Chondrocyte (in vitro differentiated cells): ENCODE results near the gene SCARB2. TPM values are rescaled to one million over a fixed set of nuclear protein-coding genes. Genes with fewer than 3 reads are reported as not detected.
"Not testable (repeated sequence)": the region's sequence is repeated elsewhere in the genome, so short reads cannot be mapped to it uniquely, and the experiment has no call there.

Experiments used
- DNase-seq: peaks from one replicate; pipeline ENCODE4 v3.0.0; 2021; ENCODE audit warnings: mixed read lengths, low spot score
- H3K27ac Mint-ChIP-seq: one replicate; pipeline ENCODE4 v1.8.0; 2021; ENCODE audit warnings: mild to moderate bottlenecking, moderate library complexity, mixed read lengths; ENCODE audit not compliant: unreplicated experiment
- H3K27me3 Mint-ChIP-seq: 2 replicates; pipeline ENCODE4 v1.8.0; 2021; ENCODE audit warnings: low read depth, mixed read lengths
- H3K36me3 Mint-ChIP-seq: 2 replicates; pipeline ENCODE4 v1.8.0; 2021; ENCODE audit warnings: low read depth, mixed read lengths
- H3K4me1 Mint-ChIP-seq: 2 replicates; pipeline ENCODE4 v1.8.0; 2021; ENCODE audit warnings: low read depth, mild to moderate bottlenecking, mixed read lengths
- H3K4me3 Mint-ChIP-seq: one replicate; pipeline ENCODE4 v1.8.0; 2021; ENCODE audit warnings: mild to moderate bottlenecking, moderate library complexity, mixed read lengths; ENCODE audit not compliant: unreplicated experiment
- H3K9me3 Mint-ChIP-seq: 2 replicates; pipeline ENCODE4 v1.8.0; 2021; ENCODE audit warnings: low read depth, mixed read lengths
- CTCF ChIP-seq: fragments of 200-600 bp; sonication (generic); IDR thresholded peaks from 2 replicates; pipeline ENCODE4 v1.5.0; 2021; ENCODE audit warnings: antibody characterized with exemption, mild to moderate bottlenecking, moderate library complexity
- total RNA-seq: library from RNA; stranded (reverse); gene quantifications from 3 replicates; pipeline ENCODE4 v1.2.1, GENCODE V29; 2021

The SCARB2 gene
- total RNA-seq, 1 donor from 2014 or later = 155 TPM

- Mint-ChIP-seq H3K4me3 (no peak overlapping the region), H3K27me3 (peaks cover 53% of the 10 kb centered on the region), H3K9me3 (peaks cover under 1% of the 10 kb centered on the region), H3K27ac (no peak overlapping the region), H3K4me1 (peaks cover 2% of the 10 kb centered on the region), H3K36me3 (no peaks in the 10 kb centered on the region)
- no peak for TF ChIP-seq CTCF
- no peak for DNase-seq
Observed at GRCh38 chr4:76246025-76246424, 32.4 kb upstream of the SCARB2 start.

DNA sequence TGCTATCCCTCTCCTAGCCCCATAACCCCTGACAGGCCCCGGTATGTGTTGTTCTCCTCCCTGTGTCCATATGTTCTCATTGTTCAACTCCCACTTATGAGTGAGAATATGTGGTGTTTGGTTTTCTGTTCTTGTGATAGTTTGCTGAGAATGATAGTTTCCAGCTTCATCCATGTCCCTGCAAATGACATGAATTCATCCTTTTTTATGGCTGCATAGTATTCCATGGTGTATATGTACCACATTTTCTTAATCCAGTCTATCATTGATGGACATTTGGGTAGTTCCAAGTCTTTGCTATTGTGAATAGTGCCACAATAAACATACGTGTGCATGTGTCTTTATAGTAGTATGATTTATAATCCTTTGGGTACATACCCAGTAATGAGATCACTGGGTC, 30.3 kb upstream of the SCARB2 start:
- H3K4me1 Mint-ChIP-seq, H3K4me3 Mint-ChIP-seq, H3K27ac Mint-ChIP-seq, DNase-seq, H3K36me3 Mint-ChIP-seq: not testable (repeated sequence)
- Mint-ChIP-seq H3K27me3 (peaks cover 39% of the 10 kb centered on the region), H3K9me3 (peaks cover 19% of the 10 kb centered on the region)

- Mint-ChIP-seq H3K4me1 (no peaks in the 10 kb centered on the region), H3K27me3 (peaks cover 20% of the 10 kb centered on the region), H3K4me3 (no peak overlapping the region), H3K9me3 (peaks cover 24% of the 10 kb centered on the region), H3K27ac (no peak overlapping the region), H3K36me3 (peaks cover 8% of the 10 kb centered on the region)
- DNase-seq = no peak
- TF ChIP-seq CTCF = no peak
Observed at GRCh38 chr4:76240236-76240635, 26.6 kb upstream of the SCARB2 start.

DNA sequence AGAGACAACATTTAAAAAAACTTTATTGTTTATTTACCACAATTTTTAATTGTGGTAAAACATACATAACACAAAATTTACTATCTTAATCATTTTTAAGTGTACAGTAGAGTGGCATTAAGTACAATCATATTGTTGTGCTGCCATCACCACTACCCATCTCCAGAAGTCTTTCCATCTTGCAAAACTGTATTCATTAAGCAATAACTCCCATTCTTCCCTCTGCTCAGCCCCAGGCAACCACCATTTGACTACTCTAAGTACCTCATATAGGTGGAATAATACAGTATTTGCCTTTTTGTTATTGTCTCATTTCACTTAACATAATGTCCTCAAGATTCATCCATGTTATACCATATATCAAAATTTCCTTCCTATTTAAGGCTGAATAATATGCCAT, 25.1 kb upstream of the SCARB2 start:
- no peak for TF ChIP-seq CTCF
- no peak for DNase-seq
- Mint-ChIP-seq H3K9me3 (peaks cover 24% of the 10 kb centered on the region), H3K4me3 (no peak overlapping the region), H3K4me1 (peaks cover 1% of the 10 kb centered on the region), H3K27me3 (peaks cover 19% of the 10 kb centered on the region), H3K36me3 (peaks cover 8% of the 10 kb centered on the region), H3K27ac (no peak overlapping the region)

- no peak for DNase-seq
- H3K27ac Mint-ChIP-seq = no peak overlapping the region
- no peak overlapping the region for H3K4me3 Mint-ChIP-seq
- H3K36me3 Mint-ChIP-seq = peaks cover 8% of the 10 kb centered on the region
- TF ChIP-seq CTCF = no peak
- H3K9me3 Mint-ChIP-seq = peaks cover 24% of the 10 kb centered on the region
- H3K27me3 Mint-ChIP-seq = peaks cover 16% of the 10 kb centered on the region
- H3K4me1 Mint-ChIP-seq = peaks cover 6% of the 10 kb centered on the region
Observed at GRCh38 chr4:76238236-76238635, 24.6 kb upstream of the SCARB2 start.

DNA sequence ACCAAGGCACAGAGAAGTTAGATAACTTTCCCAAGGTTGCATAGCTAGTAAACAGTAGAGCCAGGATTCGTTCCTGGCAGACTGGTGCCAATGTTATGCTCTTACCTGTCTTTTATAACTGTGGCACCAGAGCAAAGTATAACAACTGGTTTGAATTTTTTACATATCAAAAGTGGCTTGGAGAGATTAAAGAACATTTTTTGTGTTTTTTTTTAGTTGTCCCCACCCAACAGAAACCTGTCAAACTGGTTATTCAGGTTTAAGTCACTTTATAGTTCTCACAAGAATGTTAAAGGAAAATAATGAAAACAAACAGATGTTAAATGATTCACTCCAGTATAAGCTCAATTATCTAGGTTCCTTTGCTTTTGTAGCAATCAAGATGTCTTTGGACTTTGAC, 22.3 kb upstream of the SCARB2 start:
- DNase-seq = no peak
- H3K9me3 Mint-ChIP-seq = peaks cover 22% of the 10 kb centered on the region
- H3K4me1 Mint-ChIP-seq = peaks cover 10% of the 10 kb centered on the region
- H3K4me3 Mint-ChIP-seq = no peak overlapping the region
- H3K27ac Mint-ChIP-seq = no peak overlapping the region
- TF ChIP-seq CTCF = no peak
- peaks cover 4% of the 10 kb centered on the region for H3K27me3 Mint-ChIP-seq
- H3K36me3 Mint-ChIP-seq = peaks cover 8% of the 10 kb centered on the region
